ENCODE data around the gene PET100. TPM values are rescaled to one million over a fixed set of nuclear protein-coding genes. Genes with fewer than 3 reads are reported as not detected.

Gene PET100
- total RNA-seq, 1 experiment from 2014 or later = 126 TPM

- Histone ChIP-seq H3K27ac (ENCODE audit: low read depth, low read length) (no peak overlapping the region), H3K4me2 (ENCODE audit: low read length) (no peak overlapping the region), H3K79me2 (ENCODE audit: insufficient read depth, low read length) (no peaks in the 10 kb centered on the region), H3K9me2 (ENCODE audit: insufficient read depth) (no peaks in the 10 kb centered on the region), H3K4me1 (ENCODE audit: control insufficient read depth in 1 of 2, insufficient read depth in 2 of 2, low read length in 2 of 2) (peaks cover 0 to 13% of the 10 kb centered on the region in 2 experiments; a peak in 2 of 4 replicates), H3K4me3 (replicated peaks in 1 of 2; ENCODE audit: low read depth in 1 of 2, low read length in 2 of 2) (no peak overlapping the region), H3K9ac (ENCODE audit: low read length) (no peak overlapping the region), H3K36me3 (ENCODE audit: control insufficient read depth in 1 of 2, insufficient read depth in 2 of 2, low read length in 2 of 2) (peaks cover 0 to 11% of the 10 kb centered on the region in 2 experiments; a peak in 1 of 4 replicates), H4K20me1 (ENCODE audit: insufficient read depth) (no peaks in the 10 kb centered on the region), H2AFZ (ENCODE audit: low read depth, low read length, poor library complexity, severe bottlenecking) (no peak overlapping the region), H3K27me3 (ENCODE audit: insufficient read depth, low read length) (no peaks in the 10 kb centered on the region), H3K9me3 (ENCODE audit: control insufficient read depth in 1 of 2, insufficient read depth in 1 of 2, low read depth in 1 of 2, low read length in 2 of 2) (peaks cover 0 to 4% of the 10 kb centered on the region in 2 experiments; a peak in 1 of 4 replicates)
- TF ChIP-seq FOSL1 (IDR thresholded peaks at IDR 0.05; ENCODE audit: low read depth) (no peak), EZH2phosphoT487 (IDR thresholded peaks at IDR 0.05; ENCODE audit: borderline replicate concordance) (no peak), EGR1 (IDR thresholded peaks at IDR 0.05; ENCODE audit: low read depth) (no peak), SP1 (IDR thresholded peaks at IDR 0.05; ENCODE audit: low read depth) (no peak), REST (IDR thresholded peaks at IDR 0.05; ENCODE audit: low read depth) (no peak), POLR2A (IDR thresholded peaks at IDR 0.05; ENCODE audit: borderline replicate concordance, extremely low read depth, insufficient read depth, insufficient read length) (no peak), ZBTB33 (IDR thresholded peaks at IDR 0.05; ENCODE audit: extremely low read depth, insufficient replicate concordance, low read length) (no peak), EZH2 (IDR thresholded peaks at IDR 0.05) (no peak), SRF (IDR thresholded peaks at IDR 0.05; ENCODE audit: low read depth) (no peak), ATF3 (IDR thresholded peaks at IDR 0.05) (no peak), ZFX (IDR thresholded peaks at IDR 0.05) (no peak), ZNF274 (IDR thresholded peaks at IDR 0.05; ENCODE audit: low read depth, low read length) (no peak), YY1 (IDR thresholded peaks at IDR 0.05; ENCODE audit: extremely low read depth, insufficient replicate concordance, low read depth, low read length) (no peak), SIN3A (IDR thresholded peaks at IDR 0.05; ENCODE audit: low read depth) (no peak), CTCF (IDR thresholded peaks at IDR 0.05 in 2 of 3, conservative IDR thresholded peaks at IDR 0.05 in 1 of 3; ENCODE audit: borderline replicate concordance in 1 of 3, insufficient read depth in 1 of 3, low read depth in 2 of 3, low read length in 2 of 3) (no peak), CEBPB (IDR thresholded peaks at IDR 0.05; ENCODE audit: low read depth) (no peak), MAX (IDR thresholded peaks at IDR 0.05) (no peak), RAD21 (IDR thresholded peaks at IDR 0.05; ENCODE audit: low read depth) (no peak)
- BruUV-seq (replicated peaks) = no TSS peak
- intact Hi-C loops (cut with micrococcal nuclease) = no loop called here
- no peak for ATAC-seq
- DNase-seq (ENCODE audit: low read depth, low spot score) = no peak
- CTCF ChIA-PET = interaction anchor here (1.5 kb wide), 1 partner anchor 36 kb away, joined by 5 read pairs; the partner anchor contains the start of gene TRAPPC5
- RAD21 ChIA-PET (ENCODE audit: low non-redundant PET in 1 of 2, low total read pairs in 2 of 2, uncharacterized antibody in 2 of 2, unreplicated experiment in 2 of 2) = interaction anchor here (0.7 to 1.6 kb wide), 2 partner anchors 76 to 155 kb away, joined by 3 to 6 read pairs; no protein-coding TSS in a partner anchor
- POLR2A ChIA-PET = interaction anchor here (0.6 kb wide), 1 partner anchor 40 kb away, joined by 3 read pairs; no protein-coding TSS in a partner anchor
Measured at GRCh38 chr19:7644550-7644877, 14.9 kb downstream of the PET100 start.
